K562 (cell line): ENCODE measurements around the gene SPRING1. TPM values are rescaled to one million over a fixed set of nuclear protein-coding genes. Genes with fewer than 3 reads are reported as not detected.

Source experiments
- ATAC-seq: fragments of 200-7000 bp; cut with Tn5 transposase; 3 replicates; pipeline ENCODE4 v1.9.1; 2020; ENCODE audit warnings: moderate library complexity
- BruUV-seq: library from RNA; stranded (reverse); fragments of 400-500 nt; replicated peaks from 2 replicates; lab custom pipeline; 2021; lab: Mats Ljungman, UMichigan
- CTCF ChIA-PET: fragments of 300-600 bp; formaldehyde crosslinking; extraction: SDS; loops from one replicate; lab custom pipeline; 2021; ENCODE audit warnings: low intra/inter-chr PET ratio; lab: Yijun Ruan, JAX
- POLR2A ChIA-PET: fragments of 300-600, 350-650 bp; sonication (Branson Sonifier 250); formaldehyde crosslinking; extraction: SDS; loops from one replicate; lab custom pipeline; 2021; ENCODE audit warnings: antibody characterized with exemption, inconsistent platforms; lab: Yijun Ruan, JAX
- DNase-seq, 4 experiments: peaks; one replicate each; pipeline versions ENCODE4 v3.0.0 to v3.0.0-alpha.2; 2011 to 2018; ENCODE audit warnings: low spot score in 3 of 4, mixed read lengths in 3 of 4; ENCODE audit errors: extremely low read depth in 1 of 4
- FAIRE-seq: peaks from 2 replicates; lab custom pipeline; 2011; peaks lifted over from hg19 to GRCh38; lab: Jason Lieb, UNC
- H2AFZ ChIP-seq: 2 replicates; pipeline ENCODE4 v1.6.0; 2011; ENCODE audit warnings: low read depth, low read length, control low read depth, inconsistent platforms
- H3K27ac ChIP-seq: fragments of 200-600 bp; 3 replicates; pipeline ENCODE4 v1.8.0; 2011; ENCODE audit warnings: low read depth, mild to moderate bottlenecking, control low read depth, inconsistent platforms, low read length, moderate library complexity, mixed read lengths; ENCODE audit errors: extremely low read depth
- H3K27me3 ChIP-seq, 2 experiments: fragments of 300-600 bp in 1 of 2; 2 replicates in 1 of 2; 3 replicates in 1 of 2; pipeline versions ENCODE4 v1.6.0 to v1.8.0; 2011; ENCODE audit warnings: inconsistent platforms in 2 of 2, low read length in 2 of 2, mild to moderate bottlenecking in 1 of 2, mixed read lengths in 1 of 2, moderate library complexity in 1 of 2; ENCODE audit not compliant: control insufficient read depth in 2 of 2, insufficient read depth in 2 of 2
- H3K36me3 ChIP-seq: fragments of 300-600 bp; 3 replicates; pipeline ENCODE4 v1.8.0; 2011; ENCODE audit warnings: mild to moderate bottlenecking, low read length, inconsistent platforms; ENCODE audit not compliant: control insufficient read depth, insufficient read depth
- H3K4me1 ChIP-seq, 2 experiments: fragments of 200-600 bp in 1 of 2; replicated peaks in 1 of 2; 2 replicates in 1 of 2; 3 replicates in 1 of 2; pipeline versions ENCODE4 v1.5.1 to v1.8.0; 2011; ENCODE audit warnings: inconsistent platforms in 2 of 2, low read length in 2 of 2, mild to moderate bottlenecking in 1 of 2, mixed read lengths in 1 of 2, moderate library complexity in 1 of 2; ENCODE audit not compliant: control insufficient read depth in 2 of 2, insufficient read depth in 2 of 2
- H3K4me2 ChIP-seq: 2 replicates; pipeline ENCODE4 v1.6.1; 2011; ENCODE audit warnings: low read length, control low read depth, inconsistent platforms, mixed read lengths; ENCODE audit not compliant: insufficient read depth
- H3K4me3 ChIP-seq: fragments of 200-600 bp; sonication (generic), shearing (Covaris generic); 2 replicates; pipeline ENCODE4 v1.5.1; 2016; ENCODE audit warnings: control low read depth, inconsistent platforms
- H3K79me2 ChIP-seq: fragments of 200-600 bp; 3 replicates; pipeline ENCODE4 v1.8.0; 2011; ENCODE audit warnings: low read length, inconsistent platforms; ENCODE audit not compliant: control insufficient read depth, insufficient read depth
- H3K9ac ChIP-seq, 2 experiments: 2 replicates each; pipeline versions ENCODE4 v1.6.0 to v1.6.1; 2011; ENCODE audit warnings: low read depth in 2 of 2, low read length in 2 of 2, control low read depth in 1 of 2, inconsistent platforms in 1 of 2, mild to moderate bottlenecking in 1 of 2, mixed read lengths in 1 of 2; ENCODE audit not compliant: insufficient read depth in 1 of 2
- H3K9me1 ChIP-seq: one replicate; pipeline ENCODE4 v1.6.0; 2011; ENCODE audit warnings: inconsistent platforms, mild to moderate bottlenecking, low read length, moderate library complexity; ENCODE audit not compliant: control insufficient read depth, insufficient read depth
- H3K9me3 ChIP-seq: replicated peaks from 2 replicates; pipeline ENCODE4 v1.5.1; 2011; ENCODE audit warnings: low read depth, low read length, inconsistent platforms; ENCODE audit not compliant: control insufficient read depth, insufficient read depth
- H4K20me1 ChIP-seq: replicated peaks from 2 replicates; pipeline ENCODE4 v1.6.1; 2011; ENCODE audit warnings: low read length, inconsistent platforms, mixed read lengths; ENCODE audit not compliant: control insufficient read depth, insufficient read depth
- ATF4 ChIP-seq: fragments of 450-650 bp; formaldehyde crosslinking; IDR thresholded peaks from 2 replicates; pipeline ENCODE4 v1.4.0; 2022; ENCODE audit warnings: mild to moderate bottlenecking, moderate library complexity
- ESRRA ChIP-seq: fragments of 450-650 bp; IDR thresholded peaks from 2 replicates; pipeline ENCODE4 v1.6.1; 2014; ENCODE audit warnings: low read depth, mild to moderate bottlenecking, moderate library complexity, borderline replicate concordance
- FOXP1 ChIP-seq: sonication (generic); formaldehyde crosslinking; IDR thresholded peaks from 2 replicates; pipeline ENCODE4 v1.8.0; 2022; ENCODE audit warnings: mild to moderate bottlenecking, missing genetic modification reagents
- IRF1 ChIP-seq: sonication (generic); formaldehyde crosslinking; IDR thresholded peaks from 2 replicates; pipeline ENCODE4 v1.8.0; 2022; ENCODE audit warnings: missing genetic modification reagents, mild to moderate bottlenecking, borderline replicate concordance
- KHSRP ChIP-seq: fragments of 450-650 bp; IDR thresholded peaks from 2 replicates; pipeline ENCODE4 v1.6.1; 2017
- KLF1 ChIP-seq: fragments of 450-650 bp; IDR thresholded peaks from 2 replicates; pipeline ENCODE4 v1.6.1; 2016; ENCODE audit warnings: missing genetic modification characterization, missing compliant biosample characterization
- LEF1 ChIP-seq: fragments of 450-650 bp; IDR thresholded peaks from 2 replicates; pipeline ENCODE4 v1.6.1; 2016; ENCODE audit warnings: mild to moderate bottlenecking
- NCOA6 ChIP-seq: fragments of 450-650 bp; IDR thresholded peaks from 2 replicates; pipeline ENCODE4 v1.6.1; 2017; ENCODE audit warnings: mild to moderate bottlenecking
- RFX1 ChIP-seq: fragments of 450-650 bp; IDR thresholded peaks from 2 replicates; pipeline ENCODE4 v1.6.1; 2016; ENCODE audit warnings: mild to moderate bottlenecking, moderate library complexity
- WGBS: fragments of 100-300 bp; shearing (Covaris generic); methylation state at CpG from one replicate; pipeline ENCODE4 v1.1.6; 2016; ENCODE audit warnings: low coverage, mixed read lengths; ENCODE audit not compliant: insufficient coverage; ENCODE audit errors: missing lambda C conversion rate; 5-methylcytosine and 5-hydroxymethylcytosine counted together
- in situ Hi-C: fragments of 300-500 bp; cut with MboI; formaldehyde crosslinking; loops from 4 replicates; pipeline ENCODE4 v1.15.0; 2018; ENCODE audit warnings: inconsistent platforms, mixed read lengths
- intact Hi-C: fragments of 100-400 bp; cut with micrococcal nuclease; formaldehyde crosslinking; loops from 2 replicates; pipeline ENCODE4 v1.14.2; 2022
- polyA plus RNA-seq, 8 experiments: library from polyadenylated mRNA; depleted of rRNA in 4 of 8; stranded (reverse) in 5 of 8; unstranded in 3 of 8; fragments of >200 nt; fragmentation: Nextera tagmentation in 2 of 8; fragmentation: Illumina TruSeq in 1 of 8; extraction: Ambion mirVana in 2 of 8; extraction: Trizol in 1 of 8; gene quantifications; 2 replicates each; pipeline versions ENCODE4 v1.2.1 to v1.2.3, GENCODE V29; 2011 to 2014; ENCODE audit warnings: inconsistent platforms in 1 of 8, missing spikeins in 1 of 8
- total RNA-seq, 7 experiments: library from RNA; depleted of rRNA in 6 of 7; stranded (reverse); fragments of >200 nt in 6 of 7; fragmentation: Illumina TruSeq in 2 of 7; extraction: Trizol in 2 of 7; gene quantifications; 2 replicates each; pipeline versions ENCODE4 v1.2.1 to v1.2.3, GENCODE V29; 2011 to 2021; ENCODE audit warnings: low replicate concordance in 1 of 7
- TF ChIP-seq, protein P1 (sequence below): fragments of 450-650 bp; formaldehyde crosslinking; IDR thresholded peaks from 2 replicates; pipeline ENCODE4 v1.4.0; 2020; ENCODE audit warnings: mild to moderate bottlenecking, mixed read lengths

The SPRING1 gene
- total and polyA plus RNA-seq, 9 of the 15 experiments (the other 6 are each of a cell fraction or from before 2014, with no cell fraction given): 1.1 to 20.0 (median 8.0) TPM

DNA sequence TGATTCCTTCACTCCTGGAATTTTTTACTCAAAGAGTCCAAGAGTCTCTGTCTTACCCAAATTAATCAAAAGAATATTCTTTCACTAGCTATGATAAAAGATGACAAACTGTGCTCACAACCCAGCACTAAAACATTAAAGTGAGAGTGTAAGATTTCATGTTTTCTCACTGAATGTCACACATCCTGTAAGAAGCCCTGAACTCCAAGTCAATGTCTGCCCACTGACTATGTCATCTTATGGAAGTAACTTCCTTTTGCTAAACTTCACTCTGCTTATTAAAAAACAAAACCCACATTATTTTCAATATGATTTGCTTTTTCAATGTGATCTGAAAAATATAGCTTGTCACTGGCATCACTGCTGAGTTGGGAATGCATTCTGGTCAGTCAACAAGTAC, 15.6 kb downstream of the SPRING1 start (continued):
- TF ChIP-seq, protein P1, sequence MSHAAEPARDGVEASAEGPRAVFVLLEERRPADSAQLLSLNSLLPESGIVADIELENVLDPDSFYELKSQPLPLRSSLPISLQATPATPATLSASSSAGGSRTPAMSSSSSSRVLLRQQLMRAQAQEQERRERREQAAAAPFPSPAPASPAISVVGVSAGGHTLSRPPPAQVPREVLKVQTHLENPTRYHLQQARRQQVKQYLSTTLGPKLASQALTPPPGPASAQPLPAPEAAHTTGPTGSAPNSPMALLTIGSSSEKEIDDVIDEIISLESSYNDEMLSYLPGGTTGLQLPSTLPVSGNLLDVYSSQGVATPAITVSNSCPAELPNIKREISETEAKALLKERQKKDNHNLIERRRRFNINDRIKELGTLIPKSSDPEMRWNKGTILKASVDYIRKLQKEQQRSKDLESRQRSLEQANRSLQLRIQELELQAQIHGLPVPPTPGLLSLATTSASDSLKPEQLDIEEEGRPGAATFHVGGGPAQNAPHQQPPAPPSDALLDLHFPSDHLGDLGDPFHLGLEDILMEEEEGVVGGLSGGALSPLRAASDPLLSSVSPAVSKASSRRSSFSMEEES (CRISPR knock-in tag): no peak
- TF ChIP-seq FOXP1 (CRISPR knock-in tag) (no peak), KLF1 (tag) (no peak)

DNA sequence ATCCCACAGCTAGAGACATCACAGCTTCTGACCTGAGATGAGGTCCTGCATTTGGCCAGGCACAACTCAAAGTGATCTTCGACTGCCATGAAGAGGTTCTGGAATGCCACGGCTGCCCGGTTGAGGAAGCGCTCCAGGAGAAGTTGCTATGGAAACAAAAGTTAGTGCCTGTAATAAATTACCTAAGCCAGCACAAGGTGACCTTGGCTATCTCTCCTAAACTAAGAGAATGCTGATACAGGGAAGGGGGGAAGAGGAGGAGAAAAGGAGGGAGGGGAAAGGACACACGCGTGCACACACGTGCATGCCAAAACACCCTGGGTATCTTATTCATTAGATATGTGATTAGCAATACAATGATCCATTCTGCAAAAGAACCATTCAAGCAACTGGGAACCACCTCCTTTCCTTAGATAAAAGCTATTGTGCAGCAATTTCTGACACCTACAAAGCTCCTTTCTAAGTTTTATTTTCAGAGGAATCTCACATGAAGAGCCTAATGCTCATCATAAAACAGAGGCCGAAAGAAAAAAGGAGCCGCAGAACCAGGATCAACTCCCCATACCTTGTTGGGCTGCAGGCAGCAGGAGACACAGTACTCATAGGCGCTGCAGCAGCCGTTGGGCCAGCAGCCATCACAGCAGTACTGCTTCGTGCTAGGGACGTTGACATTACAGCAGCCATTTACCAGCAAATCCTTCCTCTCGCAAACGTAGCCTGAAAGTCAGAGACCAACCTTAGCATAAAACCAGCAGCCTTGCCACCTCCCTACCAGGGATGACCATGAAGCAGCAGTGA, 17.9 kb downstream of the SPRING1 start:
- H3K27me3 ChIP-seq: no peaks in the 10 kb centered on the region
- H3K27ac ChIP-seq: no peak overlapping the region
- in situ Hi-C loops: loop anchor here (25.0 kb wide), 1 partner anchor 242 kb away; no protein-coding TSS in a partner anchor
- ChIA-PET POLR2A (interaction anchor here (1.2 kb wide), 1 partner anchor 269 kb away, joined by 3 read pairs; no protein-coding TSS in a partner anchor), CTCF (no interaction called here)
- ATAC-seq (no peak), DNase-seq (no peak), FAIRE-seq (no peak)
- no peaks in the 10 kb centered on the region for H3K4me1 ChIP-seq
- no peaks in the 10 kb centered on the region for H3K9me1 ChIP-seq
- H4K20me1 ChIP-seq: 0 out of 2 replicates have a peak, but pooled peaks cover 4% of the 10 kb centered on the region
- no TSS peak for BruUV-seq
- TF ChIP-seq LEF1: no peak
- TF ChIP-seq ATF4: no peak
- no peak for TF ChIP-seq IRF1 (CRISPR knock-in tag)
- TF ChIP-seq RFX1: peak; percentile 28; the same call in 1 of the 2 replicates
- no peak for TF ChIP-seq KHSRP
- no peak for TF ChIP-seq NCOA6
- no peak for TF ChIP-seq ESRRA
- intact Hi-C loops: no loop called here
- WGBS: 85% methylated on average over 15 of the region's 15 CpGs
- no peak overlapping the region for H3K4me3 ChIP-seq
- peaks cover 42% of the 10 kb centered on the region; the same call in 2 of the 3 replicates for H3K36me3 ChIP-seq
- no peak overlapping the region for H2AFZ ChIP-seq
- H3K9ac ChIP-seq: no peak overlapping the region
- H3K79me2 ChIP-seq: no peaks in the 10 kb centered on the region
- no peaks in the 10 kb centered on the region for H3K9me3 ChIP-seq
- H3K4me2 ChIP-seq: no peak overlapping the region
